HG02973 (cell line): ENCODE measurements around the gene REG1B.

ENCODE experiments used
- ATAC-seq: cut with Tn5 transposase; IDR thresholded peaks from one replicate; pipeline ENCODE4 v1.9.1; 2021; ENCODE audit warnings: moderate library complexity; ENCODE audit not compliant: unreplicated experiment

REG1B gene

GRCh38 chr2:79087785-79088364, at the start of gene REG1B:
REG1B (minus strand) TSS chr2:79087993; CDS start chr2:79087612, 381 bp downstream.
- ATAC-seq, result no peak

GRCh38 chr2:79131687-79132086, 43.9 kb upstream of the REG1B start:
- no peak for ATAC-seq

- no peak for ATAC-seq
These were observed 42.0 kb upstream of the REG1B start for GRCh38 chr2:79129804-79130203.

GRCh38 chr2:79129260-79129659, 41.5 kb upstream of the REG1B start:
- ATAC-seq, result no peak

- no peak for ATAC-seq
These were observed 40.6 kb upstream of the REG1B start for GRCh38 chr2:79128406-79128805.

- ATAC-seq, result no peak
These were observed 37.9 kb upstream of the REG1B start for GRCh38 chr2:79125721-79125985.

GRCh38 chr2:79124907-79125720, 37.3 kb upstream of the REG1B start:
- no peak for ATAC-seq

GRCh38 chr2:79122676-79123075, 34.9 kb upstream of the REG1B start:
- no peak for ATAC-seq

GRCh38 chr2:79120194-79120713, 32.5 kb upstream of the REG1B start, which contains the start of gene REG1A:
REG1A (plus strand) TSS chr2:79120488; CDS start chr2:79120862, 374 bp downstream.
- no peak for ATAC-seq

- no peak for ATAC-seq
These were observed 29.5 kb upstream of the REG1B start for GRCh38 chr2:79116997-79117928.

- no peak for ATAC-seq
These were observed 27.2 kb upstream of the REG1B start for GRCh38 chr2:79114797-79115494.

GRCh38 chr2:79112269-79112668, 24.5 kb upstream of the REG1B start:
- no peak for ATAC-seq

- no peak for ATAC-seq
These were observed 17.5 kb upstream of the REG1B start for GRCh38 chr2:79105259-79105658.

GRCh38 chr2:79103214-79103613, 15.4 kb upstream of the REG1B start:
- no peak for ATAC-seq

GRCh38 chr2:79101024-79101423, 13.2 kb upstream of the REG1B start:
- no peak for ATAC-seq

GRCh38 chr2:79100285-79100684, 12.5 kb upstream of the REG1B start:
- ATAC-seq, result no peak

- no peak for ATAC-seq
These were observed 11.4 kb upstream of the REG1B start for GRCh38 chr2:79099140-79099686.

- no peak for ATAC-seq
These were observed 10.1 kb upstream of the REG1B start for GRCh38 chr2:79097843-79098242.

- ATAC-seq, result no peak
These were observed 2.9 kb upstream of the REG1B start for GRCh38 chr2:79090693-79091092.

GRCh38 chr2:79086255-79086654, 1.5 kb downstream of the REG1B start:
- no peak for ATAC-seq
